DOHH2 (cell line): ENCODE results near the gene NAA25.

Source experiments
- H3F3A ChIP-seq: fragments of 200-600 bp; sonication (generic), shearing (Covaris generic); 2 replicates; pipeline ENCODE4 v1.6.0; 2016; ENCODE audit warnings: antibody characterized with exemption, mild to moderate bottlenecking; ENCODE audit not compliant: control insufficient read depth, insufficient read depth
- H3K27ac ChIP-seq: fragments of 200-600 bp; sonication (generic); 2 replicates; pipeline ENCODE4 v1.5.1; 2014; ENCODE audit warnings: low read depth, mild to moderate bottlenecking, low read length, moderate library complexity
- H3K27me3 ChIP-seq: fragments of 200-600 bp; sonication (generic); 2 replicates; pipeline ENCODE4 v1.6.1; 2014; ENCODE audit warnings: mild to moderate bottlenecking, low read length, mixed read lengths; ENCODE audit not compliant: control insufficient read depth
- H3K36me3 ChIP-seq: fragments of 200-600 bp; sonication (generic); 2 replicates; pipeline ENCODE4 v1.6.1; 2014; ENCODE audit warnings: mild to moderate bottlenecking, low read length, moderate library complexity, mixed read lengths; ENCODE audit not compliant: control insufficient read depth
- H3K4me1 ChIP-seq: fragments of 200-600 bp; sonication (generic); 2 replicates; pipeline ENCODE4 v1.6.1; 2014; ENCODE audit warnings: mild to moderate bottlenecking, low read length, mixed read lengths; ENCODE audit not compliant: control insufficient read depth
- H3K4me2 ChIP-seq: fragments of 200-600 bp; sonication (generic); 2 replicates; pipeline ENCODE4 v1.6.0; 2014; ENCODE audit warnings: mild to moderate bottlenecking, low read length, moderate library complexity
- H3K4me3 ChIP-seq: fragments of 200-600 bp; sonication (generic); 2 replicates; pipeline ENCODE4 v1.5.1; 2014; ENCODE audit warnings: mild to moderate bottlenecking, low read length, mixed read lengths
- H3K79me2 ChIP-seq: fragments of 200-600 bp; sonication (generic); 2 replicates; pipeline ENCODE4 v1.6.1; 2014; ENCODE audit warnings: mild to moderate bottlenecking, low read length, mixed read lengths; ENCODE audit not compliant: control insufficient read depth
- H3K9me2 ChIP-seq: fragments of 200-600 bp; sonication (generic); replicated peaks from 2 replicates; pipeline ENCODE4 v1.6.1; 2014; ENCODE audit warnings: mild to moderate bottlenecking, low read length, mixed read lengths; ENCODE audit not compliant: control insufficient read depth
- H3K9me3 ChIP-seq: fragments of 200-600 bp; sonication (generic); 2 replicates; pipeline ENCODE4 v1.6.1; 2014; ENCODE audit warnings: antibody characterized with exemption, low read length, mixed read lengths; ENCODE audit not compliant: control insufficient read depth, insufficient read depth
- H4K20me1 ChIP-seq: fragments of 200-600 bp; sonication (generic); 2 replicates; pipeline ENCODE4 v1.6.0; 2014; ENCODE audit warnings: low read depth, mild to moderate bottlenecking, antibody characterized with exemption, low read length, moderate library complexity; ENCODE audit not compliant: control insufficient read depth, insufficient read depth
- EZH2phosphoT487 ChIP-seq: fragments of 200-600 bp; sonication (generic); IDR thresholded peaks from 2 replicates; pipeline ENCODE4 v1.6.1; 2017; ENCODE audit warnings: borderline replicate concordance, mild to moderate bottlenecking, antibody characterized with exemption, low read length, moderate library complexity, mixed read lengths
- TF ChIP-seq, protein P1 (sequence below): fragments of 200-600 bp; sonication (generic); IDR thresholded peaks from one replicate; pipeline ENCODE4 v1.5.1; 2014; ENCODE audit warnings: antibody characterized with exemption, mild to moderate bottlenecking, low read depth, low read length; ENCODE audit not compliant: poor library complexity, severe bottlenecking

The NAA25 gene

DNA sequence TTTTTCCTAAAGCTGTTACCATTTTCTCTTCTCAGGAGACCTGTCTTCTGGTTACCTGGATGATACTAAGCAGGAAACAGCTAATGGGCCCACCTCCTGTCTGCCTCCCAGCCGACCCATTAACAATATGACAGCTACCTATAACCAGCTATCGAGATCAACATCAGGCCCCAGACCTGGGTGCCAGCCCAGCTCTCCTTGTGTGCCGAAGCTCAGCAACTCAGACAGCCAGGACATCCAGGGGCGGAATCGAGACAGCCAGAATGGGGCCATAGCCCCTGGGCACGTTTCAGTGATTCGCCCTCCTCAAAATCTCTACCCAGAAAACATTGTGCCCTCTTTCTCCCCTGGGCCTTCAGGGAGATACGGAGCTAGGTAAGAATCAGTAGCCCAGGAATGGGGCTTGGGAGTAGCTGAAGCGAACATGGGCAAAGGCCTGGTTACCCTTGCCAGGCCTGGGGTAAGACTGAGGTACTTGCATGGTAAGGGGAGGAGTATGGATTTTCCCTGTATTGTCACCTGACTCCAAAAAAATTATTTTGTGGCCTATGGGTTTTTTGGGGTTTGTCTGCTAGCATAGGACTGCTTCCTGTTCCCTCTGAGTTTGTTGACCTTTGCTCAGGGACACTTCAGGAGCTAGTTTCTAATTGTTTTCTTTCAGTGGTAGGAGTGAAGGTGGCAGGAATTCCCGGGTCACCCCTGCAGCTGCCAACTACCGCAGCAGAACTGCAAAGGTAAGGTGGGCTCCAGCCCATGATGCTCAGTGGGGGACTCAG, 43.4 kb upstream of the NAA25 start:
- Histone ChIP-seq H3K4me1 (no peaks in the 10 kb centered on the region), H3K27ac (no peak overlapping the region), H3K27me3 (no peaks in the 10 kb centered on the region), H4K20me1 (no peaks in the 10 kb centered on the region), H3K4me2 (no peak overlapping the region), H3K4me3 (no peak overlapping the region), H3K9me3 (no peaks in the 10 kb centered on the region), H3K36me3 (peaks cover 36% of the 10 kb centered on the region), H3K9me2 (no peaks in the 10 kb centered on the region), H3F3A (no peaks in the 10 kb centered on the region), H3K79me2 (no peaks in the 10 kb centered on the region)
- TF ChIP-seq, protein P1, sequence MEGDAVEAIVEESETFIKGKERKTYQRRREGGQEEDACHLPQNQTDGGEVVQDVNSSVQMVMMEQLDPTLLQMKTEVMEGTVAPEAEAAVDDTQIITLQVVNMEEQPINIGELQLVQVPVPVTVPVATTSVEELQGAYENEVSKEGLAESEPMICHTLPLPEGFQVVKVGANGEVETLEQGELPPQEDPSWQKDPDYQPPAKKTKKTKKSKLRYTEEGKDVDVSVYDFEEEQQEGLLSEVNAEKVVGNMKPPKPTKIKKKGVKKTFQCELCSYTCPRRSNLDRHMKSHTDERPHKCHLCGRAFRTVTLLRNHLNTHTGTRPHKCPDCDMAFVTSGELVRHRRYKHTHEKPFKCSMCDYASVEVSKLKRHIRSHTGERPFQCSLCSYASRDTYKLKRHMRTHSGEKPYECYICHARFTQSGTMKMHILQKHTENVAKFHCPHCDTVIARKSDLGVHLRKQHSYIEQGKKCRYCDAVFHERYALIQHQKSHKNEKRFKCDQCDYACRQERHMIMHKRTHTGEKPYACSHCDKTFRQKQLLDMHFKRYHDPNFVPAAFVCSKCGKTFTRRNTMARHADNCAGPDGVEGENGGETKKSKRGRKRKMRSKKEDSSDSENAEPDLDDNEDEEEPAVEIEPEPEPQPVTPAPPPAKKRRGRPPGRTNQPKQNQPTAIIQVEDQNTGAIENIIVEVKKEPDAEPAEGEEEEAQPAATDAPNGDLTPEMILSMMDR: no peak
- no peak for TF ChIP-seq EZH2phosphoT487

DNA sequence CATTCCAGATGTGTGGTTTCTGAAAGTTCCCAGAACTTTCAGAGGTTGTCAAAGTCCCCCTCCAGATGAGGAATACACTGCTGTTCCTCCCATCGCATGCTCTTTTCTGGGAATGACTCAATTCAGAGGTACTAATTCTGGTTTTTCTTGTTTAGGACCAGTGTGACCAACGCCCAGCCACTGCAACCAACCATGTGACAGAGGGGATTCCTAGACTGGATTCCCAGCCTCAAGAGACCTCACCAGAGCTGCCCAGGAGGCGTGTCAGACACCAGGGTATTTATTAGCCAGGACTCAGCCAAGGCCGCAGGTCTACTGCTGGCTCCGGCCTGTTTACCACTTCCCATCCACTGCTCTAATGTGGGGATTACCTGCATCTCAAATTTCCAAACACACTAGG, 41.0 kb upstream of the NAA25 start:
- Histone ChIP-seq H3K4me2 (no peak overlapping the region), H3K9me2 (no peaks in the 10 kb centered on the region), H3K36me3 (peaks cover 54% of the 10 kb centered on the region), H3K79me2 (no peaks in the 10 kb centered on the region), H3K9me3 (no peaks in the 10 kb centered on the region), H3K27me3 (no peaks in the 10 kb centered on the region), H4K20me1 (no peaks in the 10 kb centered on the region), H3K4me1 (no peaks in the 10 kb centered on the region), H3K27ac (no peak overlapping the region), H3K4me3 (no peak overlapping the region), H3F3A (no peaks in the 10 kb centered on the region)
- TF ChIP-seq EZH2phosphoT487: no peak
- TF ChIP-seq, protein P1: no peak

DNA sequence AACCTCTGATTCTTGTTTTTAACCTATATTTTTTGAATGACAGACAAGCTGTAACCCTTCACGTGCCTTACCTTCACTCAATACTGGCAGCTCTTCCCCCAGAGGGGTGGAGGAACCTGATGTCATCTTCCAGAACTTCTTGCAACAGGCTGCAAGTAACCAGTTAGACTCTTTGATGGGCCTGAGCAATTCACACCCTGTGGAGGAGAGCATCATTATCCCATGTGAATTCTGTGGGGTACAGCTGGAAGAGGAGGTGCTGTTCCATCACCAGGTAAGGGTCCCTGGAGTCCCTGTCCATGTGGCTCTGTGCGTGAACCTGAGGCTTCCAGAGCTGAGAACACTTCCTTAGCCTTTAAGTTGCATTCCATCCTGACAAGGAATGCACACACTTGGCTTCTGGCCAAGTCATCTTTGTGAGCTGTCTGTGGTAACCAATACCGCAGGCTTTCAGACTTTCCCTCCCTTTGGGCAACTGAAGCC, 39.5 kb upstream of the NAA25 start:
- H3K4me3 ChIP-seq: no peak overlapping the region
- no peaks in the 10 kb centered on the region for H3F3A ChIP-seq
- no peaks in the 10 kb centered on the region for H3K9me2 ChIP-seq
- peaks cover 57% of the 10 kb centered on the region for H3K36me3 ChIP-seq
- no peak overlapping the region for H3K4me2 ChIP-seq
- TF ChIP-seq, protein P1: no peak
- no peak for TF ChIP-seq EZH2phosphoT487
- no peaks in the 10 kb centered on the region for H3K27me3 ChIP-seq
- no peaks in the 10 kb centered on the region for H3K9me3 ChIP-seq
- H3K4me1 ChIP-seq: no peaks in the 10 kb centered on the region
- H4K20me1 ChIP-seq: no peaks in the 10 kb centered on the region
- H3K79me2 ChIP-seq: no peaks in the 10 kb centered on the region
- no peak overlapping the region for H3K27ac ChIP-seq
